ENCODE data around the gene RUNX1. TPM values are rescaled to one million over a fixed set of nuclear protein-coding genes. Genes with fewer than 3 reads are reported as not detected.

RUNX1 gene
- polyA plus RNA-seq, 1 of the 3 experiments (the other 2 are of a cell fraction): 17.1 TPM

- H3K9ac ChIP-seq: no peak overlapping the region
- H3K4me3 ChIP-seq (ENCODE audit: low read depth in 2 of 2, low read length in 1 of 2): no peak overlapping the region
- H3K79me2 ChIP-seq (ENCODE audit: insufficient read depth): peaks cover 59% of the 10 kb centered on the region; the same call in 1 of the 2 replicates
- H3K27me3 ChIP-seq (ENCODE audit: insufficient read depth): no peaks in the 10 kb centered on the region
- H3K9me2 ChIP-seq: no peaks in the 10 kb centered on the region
- H3K4me1 ChIP-seq (ENCODE audit: control insufficient read depth in 1 of 2, insufficient read depth in 2 of 2, low read depth in 1 of 2, low read length in 1 of 2): peaks cover 11 to 64% of the 10 kb centered on the region in 2 experiments; a peak in 3 of 4 replicates
- TF ChIP-seq MEF2A (IDR thresholded peaks at IDR 0.05; ENCODE audit: borderline replicate concordance, low read depth) (no peak), TCF12 (IDR thresholded peaks at IDR 0.05) (no peak), FOSL2 (IDR thresholded peaks at IDR 0.05; ENCODE audit: borderline replicate concordance, low read depth) (no peak), TEAD4 (IDR thresholded peaks at IDR 0.05; ENCODE audit: borderline replicate concordance, insufficient read depth) (no peak), IRF3 (IDR thresholded peaks at IDR 0.05; ENCODE audit: low read depth, low read length) (no peak), FOXJ3 (CRISPR knock-in tag; IDR thresholded peaks at IDR 0.05) (no peak), MAX (IDR thresholded peaks at IDR 0.05; ENCODE audit: low read depth) (no peak), POLR2AphosphoS5 (IDR thresholded peaks at IDR 0.05; ENCODE audit: low read depth, low read length) (no peak), JUND (IDR thresholded peaks at IDR 0.05) (no peak), REST (IDR thresholded peaks at IDR 0.05; ENCODE audit: low read depth, low read length) (no peak), GATA2 (CRISPR knock-in tag; IDR thresholded peaks at IDR 0.05) (no peak)
- no peak overlapping the region for H3K4me2 ChIP-seq
- ChIA-PET CTCF (interaction anchor here (1.3 kb wide), 1 partner anchor 19 kb away, joined by 4 read pairs; no protein-coding TSS in a partner anchor), POLR2A (no interaction called here)
- no peak overlapping the region for H2AFZ ChIP-seq (ENCODE audit: low read depth)
- peaks cover 1% of the 10 kb centered on the region for H3F3A ChIP-seq (replicated peaks; ENCODE audit: insufficient read depth)
- H4K20me1 ChIP-seq (ENCODE audit: insufficient read depth): 0 out of 2 replicates have a peak, but pooled peaks cover 6% of the 10 kb centered on the region
- H3K36me3 ChIP-seq (replicated peaks in 1 of 2; ENCODE audit: control insufficient read depth in 1 of 2, insufficient read depth in 2 of 2, low read length in 1 of 2): peaks cover 33 to 43% of the 10 kb centered on the region in 2 experiments
- 89% methylated on average over 3 of the region's 9 CpGs for WGBS (ENCODE audit: low lambda C conversion rate)
- H3K9me3 ChIP-seq: no peaks in the 10 kb centered on the region
- H3K27ac ChIP-seq (ENCODE audit: low read depth in 2 of 2, low read length in 1 of 2): no peak overlapping the region
- DNase-seq: no peak
Observed at GRCh38 chr21:34820051-34820450, 229.1 kb downstream of the RUNX1 start.

- CTCF ChIA-PET: interaction anchor here (1.0 to 1.3 kb wide), 3 partner anchors 16 to 74 kb away, joined by 3 to 4 read pairs (median 4); no protein-coding TSS in a partner anchor
- Histone ChIP-seq H3K4me3 (ENCODE audit: low read depth in 2 of 2, low read length in 1 of 2) (no peak overlapping the region), H3K79me2 (ENCODE audit: insufficient read depth) (peaks cover 59% of the 10 kb centered on the region), H3K9me3 (no peaks in the 10 kb centered on the region), H2AFZ (ENCODE audit: low read depth) (no peak overlapping the region), H3K4me2 (no peak overlapping the region), H3K9me2 (no peaks in the 10 kb centered on the region), H3K9ac (no peak overlapping the region), H3K4me1 (ENCODE audit: control insufficient read depth in 1 of 2, insufficient read depth in 2 of 2, low read depth in 1 of 2, low read length in 1 of 2) (peaks cover 17 to 68% of the 10 kb centered on the region in 2 experiments; a peak in 3 of 4 replicates), H3K27ac (ENCODE audit: low read depth in 2 of 2, low read length in 1 of 2) (0 out of 4 replicates have a peak overlapping the region, but pooled peaks of 1 of the 2 experiments have one; percentile 4), H3F3A (replicated peaks; ENCODE audit: insufficient read depth) (peaks cover 7% of the 10 kb centered on the region), H4K20me1 (ENCODE audit: insufficient read depth) (0 out of 2 replicates have a peak, but pooled peaks cover 6% of the 10 kb centered on the region), H3K36me3 (replicated peaks in 1 of 2; ENCODE audit: control insufficient read depth in 1 of 2, insufficient read depth in 2 of 2, low read length in 1 of 2) (peaks cover 28 to 44% of the 10 kb centered on the region in 2 experiments), H3K27me3 (ENCODE audit: insufficient read depth) (no peaks in the 10 kb centered on the region)
- POLR2A ChIA-PET: no interaction called here
- WGBS (ENCODE audit: low lambda C conversion rate): 94% methylated on average over 10 of the region's 15 CpGs
- TF ChIP-seq CHD2 (IDR thresholded peaks at IDR 0.05; ENCODE audit: low read length, partially characterized antibody) (no peak), EZH2phosphoT487 (IDR thresholded peaks at IDR 0.05; ENCODE audit: borderline replicate concordance, low read depth) (no peak), GATA2 (CRISPR knock-in tag; IDR thresholded peaks at IDR 0.05) (no peak), YY1 (IDR thresholded peaks at IDR 0.05; ENCODE audit: low read depth) (no peak), CTCF (IDR thresholded peaks at IDR 0.05) (no peak), RCOR1 (IDR thresholded peaks at IDR 0.05; ENCODE audit: low read length) (no peak), FOXM1 (IDR thresholded peaks at IDR 0.05; ENCODE audit: low read depth) (no peak), RAD21 (IDR thresholded peaks at IDR 0.05; ENCODE audit: low read length) (no peak)
- no peak for DNase-seq
Observed at GRCh38 chr21:34819357-34819999, 229.6 kb downstream of the RUNX1 start.
